Stimulated activated naive CD8-positive, alpha-beta T cell treated with anti-CD3 and anti-CD28 coated beads, Interleukin-15, amount 100 ng/mL, for 72 hours (primary cell): ENCODE data around the gene KICS2.

Source experiments
- ATAC-seq: fragments of 150-1000 bp; cut with Tn5 transposase; 2 replicates; pipeline ENCODE4 v1.10.0; 2021; ENCODE audit warnings: mild to moderate bottlenecking, moderate library complexity
- DNase-seq, 2 donors: peaks; one replicate each; pipeline ENCODE4 v3.0.0; 2021 to 2022
- H3K27ac Mint-ChIP-seq, 2 donors: one replicate each; pipeline ENCODE4 v1.8.0; 2022; ENCODE audit warnings: mild to moderate bottlenecking in 2 of 2, mixed read lengths in 2 of 2, moderate library complexity in 2 of 2
- H3K27me3 Mint-ChIP-seq: one replicate; pipeline ENCODE4 v1.8.0; 2022; ENCODE audit warnings: mixed read lengths
- H3K4me1 Mint-ChIP-seq: one replicate; pipeline ENCODE4 v1.8.0; 2022; ENCODE audit warnings: mild to moderate bottlenecking, mixed read lengths
- H3K4me3 Mint-ChIP-seq, 2 donors: one replicate each; pipeline ENCODE4 v1.8.0; 2022; ENCODE audit warnings: mild to moderate bottlenecking in 2 of 2, mixed read lengths in 2 of 2, moderate library complexity in 1 of 2
- H3K9me3 Mint-ChIP-seq, 2 donors: one replicate each; pipeline ENCODE4 v1.8.0; 2022; ENCODE audit warnings: mixed read lengths in 2 of 2

KICS2 gene

GRCh38 chr12:64222009-64222765 lies at the start of gene KICS2:
Gene KICS2 (minus strand): TSS chr12:64222296. CDS start chr12:64222237, 59 bp downstream.
- peaks cover 19% of the 10 kb centered on the region for H3K27me3 Mint-ChIP-seq
- DNase-seq (peak; percentile 88 to 92), ATAC-seq (peak; percentile 97)
- peak within 1 kb of the TSS; percentile 93 to 94 for H3K4me3 Mint-ChIP-seq
- no peaks in the 10 kb centered on the region for H3K9me3 Mint-ChIP-seq
- peaks cover 32% of the 10 kb centered on the region for H3K4me1 Mint-ChIP-seq
- peak within 1 kb of the TSS; percentile 98 to 100 for H3K27ac Mint-ChIP-seq

DNA sequence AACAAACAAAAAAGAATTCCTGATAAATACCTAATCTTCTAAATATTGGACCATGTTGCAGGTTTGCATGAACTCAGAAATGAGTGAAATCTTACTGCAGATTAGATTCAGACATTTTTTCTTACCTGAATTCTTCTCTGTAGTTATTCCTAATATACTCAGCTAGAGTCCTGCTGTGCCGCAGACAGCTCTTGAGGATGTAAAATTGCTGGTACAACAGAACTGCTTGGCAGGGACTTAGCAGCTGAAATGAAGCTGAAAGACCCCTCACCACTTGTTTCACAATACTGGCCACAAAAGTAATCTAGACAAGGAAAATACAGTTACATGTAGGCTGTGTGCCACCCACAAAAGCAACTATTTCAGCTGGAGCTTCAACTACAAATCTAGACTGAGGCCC lies 48.3 kb upstream of the KICS2 start:
- no peak overlapping the region for H3K4me3 Mint-ChIP-seq
- ATAC-seq (no peak), DNase-seq (no peak)
- H3K27ac Mint-ChIP-seq = no peak overlapping the region
- H3K9me3 Mint-ChIP-seq = no peaks in the 10 kb centered on the region
- peaks cover 6% of the 10 kb centered on the region for H3K4me1 Mint-ChIP-seq
- no peaks in the 10 kb centered on the region for H3K27me3 Mint-ChIP-seq

- Mint-ChIP-seq H3K4me1 (peaks cover 6% of the 10 kb centered on the region), H3K27ac (no peak overlapping the region), H3K9me3 (no peaks in the 10 kb centered on the region), H3K27me3 (no peaks in the 10 kb centered on the region), H3K4me3 (no peak overlapping the region)
- ATAC-seq (no peak), DNase-seq (no peak)
Measured at GRCh38 chr12:64269161-64269560, 47.1 kb upstream of the KICS2 start.

DNA sequence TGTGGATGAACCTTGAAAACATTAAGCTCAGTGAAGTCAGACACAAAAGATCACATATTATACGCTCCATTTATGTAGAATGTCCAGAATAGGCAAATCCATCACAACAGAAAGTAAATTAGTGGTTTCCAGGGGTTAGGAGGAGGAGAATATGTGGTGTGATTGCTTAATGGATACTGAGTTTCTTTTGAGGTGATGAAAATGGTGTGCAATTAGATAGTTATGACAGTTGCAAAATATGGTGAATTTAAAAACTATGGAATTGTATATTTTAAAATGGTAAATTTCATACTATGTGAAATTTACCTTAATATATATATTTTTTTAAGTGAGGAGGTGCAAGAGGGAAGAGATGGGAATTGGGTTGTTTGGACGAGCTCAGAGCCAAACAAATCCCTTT lies 46.3 kb upstream of the KICS2 start:
- no peak for DNase-seq
- H3K9me3 Mint-ChIP-seq = no peaks in the 10 kb centered on the region
- no peak overlapping the region for H3K27ac Mint-ChIP-seq
- no peak overlapping the region for H3K4me3 Mint-ChIP-seq
- peaks cover 6% of the 10 kb centered on the region for H3K4me1 Mint-ChIP-seq
- ATAC-seq = no peak
- no peaks in the 10 kb centered on the region for H3K27me3 Mint-ChIP-seq

- ATAC-seq (no peak), DNase-seq (no peak)
- H3K4me3 Mint-ChIP-seq = no peak overlapping the region
- no peaks in the 10 kb centered on the region for H3K27me3 Mint-ChIP-seq
- H3K4me1 Mint-ChIP-seq = peaks cover 6% of the 10 kb centered on the region
- H3K9me3 Mint-ChIP-seq = no peaks in the 10 kb centered on the region
- no peak overlapping the region for H3K27ac Mint-ChIP-seq
Measured at GRCh38 chr12:64265839-64266238, 43.7 kb upstream of the KICS2 start.

DNA sequence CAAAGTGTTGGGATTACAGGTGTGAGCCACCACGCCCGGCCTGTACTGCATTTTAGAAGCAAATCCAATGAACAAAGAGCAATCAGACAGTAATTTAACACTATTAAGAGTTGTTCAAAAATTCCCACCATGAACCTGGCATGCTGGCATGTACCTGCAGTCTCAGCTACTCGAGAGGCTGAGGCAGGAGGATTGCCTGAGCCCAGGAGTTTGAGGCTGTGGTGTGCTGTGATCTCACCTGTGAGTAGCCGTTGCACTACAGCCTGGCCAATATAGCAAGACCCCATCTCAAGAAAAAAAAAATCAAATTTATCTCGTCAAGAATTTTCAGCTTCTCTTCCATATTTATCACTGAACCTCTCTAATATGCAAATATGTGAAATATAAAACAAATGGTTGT lies 39.7 kb upstream of the KICS2 start:
- Mint-ChIP-seq H3K27me3 (no peaks in the 10 kb centered on the region), H3K4me3 (no peak overlapping the region), H3K27ac (no peak overlapping the region), H3K9me3 (no peaks in the 10 kb centered on the region), H3K4me1 (peaks cover 6% of the 10 kb centered on the region)
- ATAC-seq (no peak), DNase-seq (no peak)

DNA sequence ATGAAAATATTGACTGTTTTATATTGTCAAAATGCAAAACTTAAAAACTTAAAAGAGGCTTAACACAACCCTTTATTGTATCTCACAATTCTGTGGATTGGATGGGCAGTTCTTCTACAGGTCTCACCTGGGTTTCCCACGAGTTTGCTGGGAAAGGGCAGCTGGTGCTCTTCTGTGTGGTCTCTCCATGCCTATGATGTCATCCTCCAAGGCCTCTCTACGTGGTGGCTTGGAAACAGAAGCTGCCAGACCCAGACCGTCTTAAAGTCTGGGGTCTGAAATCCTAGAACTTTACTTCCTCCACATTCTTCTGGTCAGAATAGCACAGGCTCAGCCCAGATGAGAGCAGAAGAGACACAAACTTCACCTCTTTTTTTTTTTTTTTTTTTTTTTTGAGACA lies 36.5 kb upstream of the KICS2 start:
- no peaks in the 10 kb centered on the region for H3K9me3 Mint-ChIP-seq
- no peak overlapping the region for H3K27ac Mint-ChIP-seq
- H3K4me1 Mint-ChIP-seq = no peaks in the 10 kb centered on the region
- DNase-seq (no peak), ATAC-seq (no peak)
- H3K27me3 Mint-ChIP-seq = no peaks in the 10 kb centered on the region
- H3K4me3 Mint-ChIP-seq = no peak overlapping the region

DNA sequence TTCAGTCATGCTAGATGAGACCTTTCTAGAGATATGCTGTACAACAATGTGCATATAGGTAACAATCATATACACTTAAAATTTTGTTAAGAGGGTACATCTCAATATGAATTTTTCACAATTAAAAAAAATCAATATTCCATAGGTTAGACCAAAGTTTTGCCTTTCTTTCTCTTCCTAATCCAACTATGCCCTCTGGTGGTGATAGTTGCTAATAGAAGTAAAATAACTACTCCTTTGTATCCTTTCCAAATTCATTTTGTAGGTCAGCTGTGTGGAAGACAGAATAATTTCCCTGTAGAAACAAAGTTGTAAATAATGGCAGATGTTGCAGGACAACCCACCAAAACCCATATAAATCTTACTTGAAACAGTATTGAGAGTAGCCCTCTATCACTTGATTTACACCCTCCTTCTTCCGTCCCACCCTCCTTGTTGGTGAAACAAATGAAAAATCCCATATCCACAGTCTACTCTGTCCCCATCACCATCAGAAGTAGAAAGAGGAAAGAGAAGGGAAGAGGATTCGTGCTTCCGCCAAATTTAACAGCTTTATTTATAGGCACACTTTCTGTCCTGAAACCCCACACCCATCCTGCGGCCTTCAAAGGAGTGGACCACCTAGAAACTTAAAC lies 34.2 kb upstream of the KICS2 start:
- H3K27ac Mint-ChIP-seq = no peak overlapping the region
- DNase-seq = no peak

DNA sequence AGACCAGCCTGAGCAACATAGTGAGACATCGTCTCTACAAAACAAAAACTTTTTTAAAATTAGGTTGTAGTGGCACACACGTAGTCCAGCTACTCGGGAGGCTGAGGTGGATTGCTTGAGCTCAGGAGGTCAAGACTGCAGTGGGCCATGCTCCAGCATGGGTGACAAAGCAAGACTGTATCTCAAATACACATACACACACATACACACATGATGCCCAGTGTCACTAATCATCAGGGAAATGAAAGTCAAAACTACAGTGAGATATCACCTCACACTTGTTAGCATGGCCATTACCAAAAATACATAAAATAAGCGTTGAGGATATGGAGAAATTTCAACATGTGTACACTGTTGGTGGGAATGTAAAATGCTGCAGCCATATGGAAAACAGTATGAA lies 33.2 kb upstream of the KICS2 start:
- Mint-ChIP-seq H3K9me3 (no peaks in the 10 kb centered on the region), H3K27ac (no peak overlapping the region), H3K27me3 (no peaks in the 10 kb centered on the region), H3K4me3 (no peak overlapping the region), H3K4me1 (peaks cover 5% of the 10 kb centered on the region)
- DNase-seq (no peak), ATAC-seq (no peak)

More for the DNA sequence above, 34.2 kb upstream of the KICS2 start:
- Mint-ChIP-seq H3K4me1 (peaks cover 5% of the 10 kb centered on the region), H3K4me3 (no peak overlapping the region), H3K9me3 (no peaks in the 10 kb centered on the region), H3K27me3 (no peaks in the 10 kb centered on the region)
- ATAC-seq = no peak

DNA sequence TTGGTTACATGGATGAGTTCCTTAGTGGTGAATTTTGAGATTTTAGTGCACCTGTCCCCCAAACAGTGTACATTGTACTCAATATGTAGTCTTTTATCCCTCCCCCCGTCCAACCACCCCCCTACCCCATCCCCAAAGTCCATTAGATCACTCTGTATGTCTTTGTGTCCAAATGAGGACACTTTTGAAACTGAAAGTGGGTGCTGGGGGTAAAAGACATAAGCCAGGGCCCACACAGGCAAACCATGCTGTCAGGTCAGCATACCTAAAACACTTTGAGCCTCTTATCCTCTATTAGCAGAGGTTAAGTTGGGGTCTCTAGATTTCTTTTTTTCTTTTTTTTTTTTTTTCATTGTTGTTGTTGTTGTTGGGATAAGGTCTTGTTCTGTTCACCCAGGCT lies 31.3 kb upstream of the KICS2 start:
- no peaks in the 10 kb centered on the region for H3K9me3 Mint-ChIP-seq
- no peak for ATAC-seq

DNA sequence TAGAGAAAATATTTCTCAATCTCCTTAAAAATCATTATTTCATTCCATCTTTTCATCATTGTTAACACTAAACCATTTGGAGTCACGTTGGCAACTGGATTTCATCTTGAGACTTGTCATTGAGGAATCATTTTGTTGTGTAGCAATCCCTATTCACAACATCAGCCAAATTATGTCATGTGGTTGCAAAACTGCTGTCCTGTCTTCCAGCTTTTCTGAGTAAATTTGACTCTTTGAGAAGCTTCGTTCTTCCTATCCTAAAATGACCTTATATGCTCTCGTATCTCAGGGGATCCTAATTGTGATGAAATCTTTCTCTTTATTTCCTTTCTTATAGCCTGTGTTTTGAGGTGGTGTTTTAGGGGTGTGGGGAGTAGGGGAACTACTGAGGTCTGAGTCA lies 30.6 kb upstream of the KICS2 start:
- Mint-ChIP-seq H3K9me3 (no peaks in the 10 kb centered on the region), H3K27me3 (no peaks in the 10 kb centered on the region), H3K4me3 (no peak overlapping the region), H3K4me1 (peaks cover 5% of the 10 kb centered on the region), H3K27ac (peak overlapping the region in 1 of 2 donors; percentile 10)
- ATAC-seq (no peak), DNase-seq (no peak)

More for the DNA sequence above, 31.3 kb upstream of the KICS2 start:
- Mint-ChIP-seq H3K4me3 (no peak overlapping the region), H3K27me3 (no peaks in the 10 kb centered on the region), H3K27ac (no peak overlapping the region), H3K4me1 (peaks cover 5% of the 10 kb centered on the region)
- no peak for DNase-seq

- Mint-ChIP-seq H3K4me3 (no peak overlapping the region), H3K27me3 (no peaks in the 10 kb centered on the region), H3K9me3 (no peaks in the 10 kb centered on the region), H3K27ac (no peak overlapping the region), H3K4me1 (no peaks in the 10 kb centered on the region)
- DNase-seq = no peak
- no peak for ATAC-seq
Measured at GRCh38 chr12:64243809-64244208, 21.7 kb upstream of the KICS2 start.

- no peaks in the 10 kb centered on the region for H3K27me3 Mint-ChIP-seq
- no peak for DNase-seq
- H3K27ac Mint-ChIP-seq = no peak overlapping the region
- H3K4me3 Mint-ChIP-seq = no peak overlapping the region
- H3K9me3 Mint-ChIP-seq = no peaks in the 10 kb centered on the region
- no peaks in the 10 kb centered on the region for H3K4me1 Mint-ChIP-seq
- no peak for ATAC-seq
Measured at GRCh38 chr12:64240781-64241180, 18.7 kb upstream of the KICS2 start.

DNA sequence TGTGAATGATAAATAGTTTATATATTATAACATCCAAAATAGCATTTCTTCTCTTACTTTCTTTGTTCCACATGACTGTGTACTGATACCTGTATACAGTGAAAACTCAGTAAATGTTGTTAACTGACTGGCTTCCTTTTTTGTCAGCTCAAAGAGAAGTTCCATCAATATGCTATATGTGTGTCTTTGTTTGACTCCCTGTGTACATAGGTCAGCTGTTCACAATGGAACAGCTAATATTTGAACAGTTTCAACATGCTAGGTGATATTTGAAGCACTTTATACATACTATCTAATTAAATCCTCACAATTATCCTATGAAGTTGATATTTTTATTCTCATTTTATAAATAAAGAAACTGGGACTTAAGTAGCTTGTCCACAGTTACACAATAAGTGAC lies 15.3 kb upstream of the KICS2 start:
- no peaks in the 10 kb centered on the region for H3K27me3 Mint-ChIP-seq
- H3K4me1 Mint-ChIP-seq = no peaks in the 10 kb centered on the region
- H3K27ac Mint-ChIP-seq = no peak overlapping the region
- ATAC-seq = no peak
- no peaks in the 10 kb centered on the region for H3K9me3 Mint-ChIP-seq
- H3K4me3 Mint-ChIP-seq = no peak overlapping the region
- no peak for DNase-seq

DNA sequence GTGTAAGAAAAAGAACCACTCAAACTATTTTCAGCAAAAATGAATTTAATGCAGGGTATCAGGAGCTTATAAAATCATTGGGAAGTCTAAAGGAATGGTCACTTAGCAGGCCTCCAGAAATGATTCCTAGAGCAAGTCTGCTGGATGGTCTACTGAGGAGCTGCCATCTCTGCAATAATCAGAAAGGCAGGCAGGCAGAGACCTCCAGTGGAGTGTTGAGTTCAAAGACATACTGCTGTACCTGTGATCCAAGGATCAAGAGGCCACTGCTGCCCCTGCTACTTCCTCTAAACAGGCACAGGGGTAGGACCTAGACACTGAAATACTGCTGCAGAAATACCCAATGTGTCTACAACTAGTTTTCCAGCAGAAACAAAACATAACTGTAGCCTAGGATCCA lies 14.5 kb upstream of the KICS2 start:
- DNase-seq (no peak), ATAC-seq (no peak)
- H3K9me3 Mint-ChIP-seq = no peaks in the 10 kb centered on the region
- no peak overlapping the region for H3K4me3 Mint-ChIP-seq
- no peaks in the 10 kb centered on the region for H3K4me1 Mint-ChIP-seq
- no peak overlapping the region for H3K27ac Mint-ChIP-seq
- no peaks in the 10 kb centered on the region for H3K27me3 Mint-ChIP-seq

- Mint-ChIP-seq H3K4me3 (no peak overlapping the region), H3K27ac (no peak overlapping the region), H3K27me3 (peaks cover 7% of the 10 kb centered on the region), H3K9me3 (no peaks in the 10 kb centered on the region), H3K4me1 (no peaks in the 10 kb centered on the region)
- DNase-seq (no peak), ATAC-seq (no peak)
Measured at GRCh38 chr12:64232196-64232595, 10.1 kb upstream of the KICS2 start.

DNA sequence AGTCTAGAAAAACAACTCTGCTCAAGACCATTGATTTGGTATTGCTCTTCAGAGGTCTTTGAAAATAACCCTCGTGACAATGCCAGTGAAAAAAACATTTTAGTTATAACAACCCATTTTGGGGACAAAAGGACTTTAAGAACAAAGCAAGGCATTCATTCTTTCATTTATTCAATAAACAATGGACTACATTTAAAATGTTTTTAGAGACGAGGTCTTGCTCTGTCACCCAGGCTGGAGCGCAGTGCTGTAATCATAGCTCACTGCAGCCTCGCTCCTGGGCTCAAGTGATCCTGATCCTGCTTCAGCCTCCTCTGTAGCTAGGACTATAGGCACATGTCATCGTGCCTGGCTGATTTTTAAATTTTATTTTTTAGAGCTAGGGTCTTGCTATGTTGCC lies 7.7 kb upstream of the KICS2 start:
- DNase-seq (no peak), ATAC-seq (no peak)
- Mint-ChIP-seq H3K4me3 (no peak overlapping the region), H3K4me1 (no peaks in the 10 kb centered on the region), H3K27me3 (peaks cover 27% of the 10 kb centered on the region), H3K27ac (no peak overlapping the region), H3K9me3 (no peaks in the 10 kb centered on the region)
